ENCODE data around the gene DEUP1.

The DEUP1 gene

GRCh38 chr11:93476796-93477195 lies 146.3 kb downstream of the DEUP1 start:
- in situ Hi-C loops (cut with MboI; ENCODE audit: low sequenced_read_pairs): no loop called here

DNA sequence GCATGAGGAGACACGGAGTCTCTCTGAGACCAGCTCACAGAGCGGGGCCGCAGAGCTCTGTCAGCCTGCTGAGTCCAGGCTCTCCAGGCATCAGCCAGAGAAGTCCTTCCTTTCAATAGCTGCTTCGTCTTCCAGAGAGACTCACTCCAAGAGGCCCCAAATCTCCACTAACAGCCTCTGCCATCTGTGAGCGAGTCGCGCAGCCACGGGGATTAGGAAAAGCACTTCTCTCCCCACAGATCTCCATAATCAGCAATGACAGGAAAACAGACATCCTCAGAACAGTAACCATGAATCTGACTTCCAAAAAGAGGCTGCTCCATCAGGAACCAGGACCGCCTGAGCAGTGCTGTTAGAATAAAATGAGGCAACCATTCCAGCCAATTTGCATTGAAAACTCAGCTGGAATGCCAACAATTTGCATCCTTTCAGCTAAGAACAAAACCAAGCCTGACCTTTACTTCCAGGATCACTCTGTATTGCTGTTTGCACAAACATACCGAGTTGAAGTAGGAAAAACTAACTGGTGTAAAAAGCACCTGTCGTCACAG lies 147.2 kb downstream of the DEUP1 start:
- in situ Hi-C loops (cut with MboI; ENCODE audit: low sequenced_read_pairs): no loop called here

DNA sequence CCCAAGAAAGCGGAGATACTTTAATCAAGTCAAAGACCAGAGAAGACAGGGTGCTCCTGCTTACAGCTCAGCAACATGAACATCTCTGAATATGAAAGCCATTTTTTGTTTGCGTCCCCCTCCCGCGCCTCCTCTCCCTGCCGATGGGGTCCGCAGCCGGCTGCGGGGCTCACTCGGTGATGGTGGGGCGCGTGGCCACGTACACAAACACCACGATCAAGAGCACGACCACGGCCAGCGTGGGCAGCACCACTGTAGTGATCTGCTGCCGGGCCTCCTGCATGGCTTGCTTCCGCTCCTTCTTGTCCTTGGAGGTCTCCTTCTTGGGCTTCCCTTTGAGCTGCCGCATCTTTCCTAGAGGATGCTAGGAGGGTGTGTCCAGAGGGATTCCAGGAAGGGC lies 148.3 kb downstream of the DEUP1 start:
- in situ Hi-C loops (cut with MboI; ENCODE audit: low sequenced_read_pairs): no loop called here

GRCh38 chr11:93480256-93480655 lies 149.7 kb downstream of the DEUP1 start:
- in situ Hi-C loops (cut with MboI; ENCODE audit: low sequenced_read_pairs): no loop called here

GRCh38 chr11:93480756-93481155 lies 150.2 kb downstream of the DEUP1 start:
- in situ Hi-C loops (cut with MboI; ENCODE audit: low sequenced_read_pairs): no loop called here

- in situ Hi-C loops (cut with MboI; ENCODE audit: low sequenced_read_pairs): no loop called here
Observed at GRCh38 chr11:93481279-93481678, 150.7 kb downstream of the DEUP1 start.

- in situ Hi-C loops (cut with MboI; ENCODE audit: low sequenced_read_pairs): no loop called here
Observed at GRCh38 chr11:93481696-93482095, 151.2 kb downstream of the DEUP1 start.

DNA sequence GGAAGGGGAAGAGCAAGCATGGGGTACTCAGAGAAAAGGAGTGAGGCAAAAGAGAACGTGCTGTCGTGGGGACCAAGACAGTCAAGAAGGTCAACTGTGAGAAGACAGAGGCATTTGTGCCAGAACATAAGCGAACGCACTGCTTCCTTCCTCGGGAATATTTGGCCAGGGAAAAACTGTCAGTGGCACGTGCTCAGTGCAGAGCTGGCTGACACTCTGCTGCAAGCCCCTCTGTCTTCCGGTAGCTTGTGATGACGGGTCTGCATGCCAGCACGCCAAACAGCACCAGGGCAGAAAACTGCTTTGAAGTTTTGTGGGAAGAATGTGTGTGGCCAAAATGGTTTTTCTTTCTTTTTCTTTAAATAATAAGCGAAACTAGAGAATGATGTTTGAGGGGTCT lies 152.0 kb downstream of the DEUP1 start:
- in situ Hi-C loops (cut with MboI; ENCODE audit: low sequenced_read_pairs): no loop called here

DNA sequence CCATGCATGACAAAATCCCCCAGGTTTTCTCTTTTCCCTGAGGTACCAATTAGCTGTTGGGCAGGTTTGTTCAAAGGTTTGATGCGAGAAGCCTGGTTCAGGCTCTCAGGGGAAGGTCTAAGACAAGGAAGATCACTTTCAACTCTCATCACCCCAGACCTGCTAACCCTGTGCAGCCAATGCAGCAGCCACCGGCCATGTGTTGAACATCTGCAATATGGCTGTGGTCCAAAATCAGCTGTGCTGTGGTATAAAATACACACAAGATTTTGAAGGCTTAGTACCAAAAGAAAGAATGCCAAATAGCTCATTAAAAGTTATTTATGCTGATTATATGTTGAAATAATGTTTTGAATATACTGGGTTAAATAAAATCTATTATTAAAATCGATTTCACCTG lies 154.2 kb downstream of the DEUP1 start:
- in situ Hi-C loops (cut with MboI; ENCODE audit: low sequenced_read_pairs): no loop called here

DNA sequence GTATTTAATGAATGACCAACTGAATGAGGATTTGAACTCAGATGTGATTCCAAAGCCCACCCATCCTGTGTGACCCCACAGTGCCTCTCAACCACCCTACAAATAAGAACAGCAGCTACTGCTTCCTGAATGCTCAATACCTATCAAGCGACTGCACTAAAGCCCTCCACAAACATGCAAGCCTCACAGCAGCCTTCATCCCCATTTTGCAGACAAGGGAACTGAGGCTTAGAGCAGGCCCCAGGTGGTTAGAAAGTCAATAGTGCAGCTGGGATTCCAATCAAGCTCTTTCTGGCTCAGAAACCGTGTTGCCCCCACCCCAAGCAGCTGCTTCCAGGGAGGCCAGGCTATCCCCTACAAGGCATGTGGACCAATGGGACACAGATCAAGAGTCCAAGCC lies 155.4 kb downstream of the DEUP1 start:
- in situ Hi-C loops (cut with MboI; ENCODE audit: low sequenced_read_pairs): no loop called here

GRCh38 chr11:93487032-93487483 lies 156.5 kb downstream of the DEUP1 start:
- in situ Hi-C loops (cut with MboI; ENCODE audit: low sequenced_read_pairs): no loop called here
